Stimulated activated CD4-positive, alpha-beta T cell treated with anti-CD3 and anti-CD28 coated beads, Interleukin-2, amount 100 ng/mL, for 4 hours (primary cell): Measurements from ENCODE around the gene VPS41.

Source experiments
- DNase-seq: peaks from one replicate; pipeline ENCODE4 v3.0.0-alpha.2; 2020; ENCODE audit warnings: low read depth

Gene VPS41

GRCh38 chr7:38801786-38802185, 107.2 kb downstream of the VPS41 start:
- DNase-seq: no peak

GRCh38 chr7:38798552-38799267, 110.3 kb downstream of the VPS41 start:
- no peak for DNase-seq

GRCh38 chr7:38796626-38797501, 112.1 kb downstream of the VPS41 start:
- peak; percentile 18 for DNase-seq

GRCh38 chr7:38795593-38795992, 113.4 kb downstream of the VPS41 start:
- no peak for DNase-seq

- no peak for DNase-seq
These were observed 127.0 kb downstream of the VPS41 start for GRCh38 chr7:38781991-38782390.

- DNase-seq: no peak
These were observed 131.4 kb downstream of the VPS41 start for GRCh38 chr7:38777609-38778008.

GRCh38 chr7:38775506-38776175, 133.3 kb downstream of the VPS41 start:
- DNase-seq: no peak

GRCh38 chr7:38773430-38773829, 135.6 kb downstream of the VPS41 start:
- DNase-seq: no peak

GRCh38 chr7:38760226-38760625, 148.8 kb downstream of the VPS41 start:
- no peak for DNase-seq

GRCh38 chr7:38759028-38759427, 150.0 kb downstream of the VPS41 start:
- no peak for DNase-seq

- no peak for DNase-seq
These were observed 151.1 kb downstream of the VPS41 start for GRCh38 chr7:38757931-38758330.

- DNase-seq: no peak
These were observed 152.5 kb downstream of the VPS41 start for GRCh38 chr7:38756521-38756920.

- DNase-seq: no peak
These were observed 155.6 kb downstream of the VPS41 start for GRCh38 chr7:38753347-38753746.

- no peak for DNase-seq
These were observed 157.6 kb downstream of the VPS41 start for GRCh38 chr7:38751416-38751815.

GRCh38 chr7:38748056-38748610, 160.9 kb downstream of the VPS41 start:
- no peak for DNase-seq

- no peak for DNase-seq
These were observed 162.6 kb downstream of the VPS41 start for GRCh38 chr7:38746438-38746837.

- no peak for DNase-seq
These were observed 164.2 kb downstream of the VPS41 start for GRCh38 chr7:38744746-38745145.

GRCh38 chr7:38743899-38744298, 165.1 kb downstream of the VPS41 start:
- DNase-seq: no peak

- no peak for DNase-seq
These were observed 168.9 kb downstream of the VPS41 start for GRCh38 chr7:38740041-38740440.

- no peak for DNase-seq
These were observed 172.9 kb downstream of the VPS41 start for GRCh38 chr7:38736138-38736537.

GRCh38 chr7:38731215-38731614, 177.8 kb downstream of the VPS41 start:
- DNase-seq: no peak

GRCh38 chr7:38728145-38728544, 180.8 kb downstream of the VPS41 start:
- no peak for DNase-seq
